Astrocyte (in vitro differentiated cells and primary cell): ENCODE measurements around the gene CYP26C1. TPM values are rescaled to one million over a fixed set of nuclear protein-coding genes. Genes with fewer than 3 reads are reported as not detected.

Experiments used
- DNase-seq: peaks from one replicate; pipeline ENCODE4 v3.0.0-alpha.2; 2010; ENCODE audit warnings: low read depth
- FAIRE-seq: peaks from 2 replicates; lab custom pipeline; 2011; peaks lifted over from hg19 to GRCh38; lab: Jason Lieb, UNC
- H2AFZ ChIP-seq: 2 replicates; pipeline ENCODE4 v1.6.0; 2012; ENCODE audit warnings: low read depth, low read length, inconsistent platforms
- H3K27ac ChIP-seq: 2 replicates; pipeline ENCODE4 v1.5.1; 2011; ENCODE audit warnings: low read depth, low read length, inconsistent platforms
- H3K27me3 ChIP-seq: 2 replicates; pipeline ENCODE4 v1.6.0; 2011; ENCODE audit warnings: low read length, inconsistent platforms; ENCODE audit not compliant: insufficient read depth
- H3K36me3 ChIP-seq: 2 replicates; pipeline ENCODE4 v1.5.1; 2011; ENCODE audit warnings: low read length, inconsistent platforms; ENCODE audit not compliant: insufficient read depth
- H3K4me1 ChIP-seq: 2 replicates; pipeline ENCODE4 v1.5.1; 2011; ENCODE audit warnings: low read length, inconsistent platforms; ENCODE audit not compliant: insufficient read depth
- H3K4me2 ChIP-seq: 2 replicates; pipeline ENCODE4 v1.6.0; 2012; ENCODE audit warnings: low read length, inconsistent platforms
- H3K4me3 ChIP-seq: 2 replicates; pipeline ENCODE4 v1.5.1; 2011; ENCODE audit warnings: low read depth, mild to moderate bottlenecking, low read length, inconsistent platforms; ENCODE audit not compliant: insufficient read depth
- H3K79me2 ChIP-seq: 2 replicates; pipeline ENCODE4 v1.6.0; 2012; ENCODE audit warnings: mild to moderate bottlenecking, low read length, inconsistent platforms; ENCODE audit not compliant: insufficient read depth
- H3K9ac ChIP-seq: 2 replicates; pipeline ENCODE4 v1.6.0; 2012; ENCODE audit warnings: mild to moderate bottlenecking, low read length, inconsistent platforms
- H3K9me3 ChIP-seq: 2 replicates; pipeline ENCODE4 v1.5.1; 2012; ENCODE audit warnings: low read depth, mild to moderate bottlenecking, low read length, inconsistent platforms; ENCODE audit not compliant: insufficient read depth
- H4K20me1 ChIP-seq: 2 replicates; pipeline ENCODE4 v1.6.0; 2012; ENCODE audit warnings: low read length, inconsistent platforms; ENCODE audit not compliant: insufficient read depth
- H3K27ac Mint-ChIP-seq: one replicate; pipeline ENCODE4 v1.8.0; 2021; ENCODE audit warnings: mild to moderate bottlenecking, mixed read lengths; ENCODE audit not compliant: unreplicated experiment
- H3K27me3 Mint-ChIP-seq: one replicate; pipeline ENCODE4 v1.8.0; 2021; ENCODE audit warnings: low read depth, mixed read lengths; ENCODE audit not compliant: unreplicated experiment
- H3K36me3 Mint-ChIP-seq: one replicate; pipeline ENCODE4 v1.8.0; 2021; ENCODE audit warnings: low read depth, mixed read lengths; ENCODE audit not compliant: unreplicated experiment
- H3K4me1 Mint-ChIP-seq: one replicate; pipeline ENCODE4 v1.8.0; 2021; ENCODE audit warnings: low read depth, mixed read lengths; ENCODE audit not compliant: unreplicated experiment
- H3K4me3 Mint-ChIP-seq: one replicate; pipeline ENCODE4 v1.8.0; 2021; ENCODE audit warnings: mild to moderate bottlenecking, moderate library complexity, mixed read lengths; ENCODE audit not compliant: unreplicated experiment
- H3K9me3 Mint-ChIP-seq: one replicate; pipeline ENCODE4 v1.8.0; 2021; ENCODE audit warnings: mild to moderate bottlenecking, mixed read lengths; ENCODE audit not compliant: unreplicated experiment
- CTCF ChIP-seq: IDR thresholded peaks from 2 replicates; pipeline ENCODE4 v1.5.1; 2011; ENCODE audit warnings: low read depth, mild to moderate bottlenecking, inconsistent platforms, low read length, moderate library complexity; ENCODE audit not compliant: insufficient read depth
- EZH2 ChIP-seq: IDR thresholded peaks from 2 replicates; pipeline ENCODE4 v1.6.1; 2012; ENCODE audit warnings: mild to moderate bottlenecking, low read length, inconsistent platforms; ENCODE audit not compliant: insufficient read depth
- total RNA-seq: library from RNA; stranded (reverse); gene quantifications from 2 replicates; pipeline ENCODE4 v1.2.1, GENCODE V29; 2021

CYP26C1 gene
- total RNA-seq, 1 donor from 2014 or later: not detected

DNA sequence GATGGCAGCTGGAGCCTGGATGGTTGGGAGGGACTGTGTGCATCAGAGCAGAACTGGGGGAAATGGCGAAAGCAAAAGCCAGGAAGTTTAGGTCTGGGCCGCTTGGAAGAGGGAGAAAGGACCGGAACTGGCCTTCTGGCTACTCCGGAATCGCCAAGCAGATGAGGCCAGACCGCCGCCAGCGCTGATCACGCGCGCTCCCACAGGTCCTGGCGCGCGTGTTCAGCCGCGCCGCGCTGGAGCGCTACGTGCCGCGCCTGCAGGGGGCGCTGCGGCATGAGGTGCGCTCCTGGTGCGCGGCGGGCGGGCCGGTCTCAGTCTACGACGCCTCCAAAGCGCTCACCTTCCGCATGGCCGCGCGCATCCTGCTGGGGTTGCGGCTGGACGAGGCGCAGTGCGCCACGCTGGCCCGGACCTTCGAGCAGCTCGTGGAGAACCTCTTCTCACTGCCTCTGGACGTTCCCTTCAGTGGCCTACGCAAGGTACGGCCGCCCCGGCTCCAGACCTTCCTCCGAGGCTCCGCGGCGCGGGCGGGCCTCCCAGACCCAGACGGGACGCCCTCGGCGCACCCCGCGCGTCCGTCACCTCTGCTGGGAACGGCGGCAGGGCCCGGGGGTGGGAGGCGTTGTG, 2.0 kb downstream of the CYP26C1 start:
- Histone ChIP-seq H3K9ac (no peak overlapping the region), H3K4me3 (peak overlapping the region; percentile 29), H3K27me3 (peaks cover 75% of the 10 kb centered on the region), H2AFZ (peak overlapping the region; percentile 54), H3K4me2 (peak overlapping the region; percentile 80), H4K20me1 (no peaks in the 10 kb centered on the region), H3K9me3 (peaks cover 5% of the 10 kb centered on the region), H3K4me1 (peaks cover 18% of the 10 kb centered on the region), H3K27ac (no peak overlapping the region), H3K36me3 (no peaks in the 10 kb centered on the region), H3K79me2 (no peaks in the 10 kb centered on the region)
- peaks cover 75% of the 10 kb centered on the region for H3K27me3 Mint-ChIP-seq
- TF ChIP-seq EZH2: no peak
- peak; percentile 16 for TF ChIP-seq CTCF
- no peaks in the 10 kb centered on the region for H3K4me1 Mint-ChIP-seq
- H3K4me3 Mint-ChIP-seq: peak overlapping the region; percentile 41
- no peaks in the 10 kb centered on the region for H3K36me3 Mint-ChIP-seq
- FAIRE-seq (no peak), DNase-seq (peak; percentile 28)
- no peak overlapping the region for H3K27ac Mint-ChIP-seq
- H3K9me3 Mint-ChIP-seq: peaks cover 26% of the 10 kb centered on the region

DNA sequence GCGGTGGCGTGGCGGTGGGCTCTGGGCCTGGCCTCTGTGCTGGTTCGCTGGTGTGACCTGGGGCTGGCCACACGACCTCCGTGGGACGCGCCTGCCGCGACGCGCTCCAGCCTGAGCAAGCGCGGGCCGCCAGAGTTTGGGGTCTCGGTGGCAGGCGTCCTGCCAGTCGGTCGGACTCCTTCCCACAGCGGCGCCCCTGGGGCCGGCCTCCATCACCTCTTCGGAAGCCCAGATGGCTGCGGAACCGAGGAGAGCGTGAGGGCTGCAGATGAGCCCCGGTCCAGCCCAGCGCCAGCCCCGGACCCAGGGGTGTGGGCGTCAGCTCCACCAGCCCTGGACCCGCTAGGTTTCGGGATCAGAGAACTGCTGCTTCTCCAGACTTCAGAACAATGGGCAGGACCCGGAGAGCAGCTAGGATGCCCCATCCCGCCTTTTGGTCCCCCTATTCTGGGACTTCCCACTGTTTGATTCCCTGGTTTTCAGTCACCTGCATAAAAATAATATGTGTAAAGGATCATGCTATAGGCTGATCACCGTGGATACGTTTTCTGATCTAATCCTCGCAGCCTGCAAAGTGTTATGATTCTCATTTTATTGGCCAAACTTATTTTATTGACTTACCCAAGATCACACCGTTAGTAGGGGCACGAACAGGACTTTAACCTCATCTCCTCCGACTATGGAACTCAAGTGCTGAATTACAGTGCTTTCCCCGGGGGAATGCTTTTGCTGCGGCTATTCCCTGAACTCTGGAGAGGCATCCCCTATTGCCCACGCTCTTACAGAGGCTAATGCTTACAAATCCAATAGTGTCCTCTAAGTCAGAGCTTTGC, 2.8 kb downstream of the CYP26C1 start:
- H3K27ac ChIP-seq: no peak overlapping the region
- peak overlapping the region; percentile 80 for H3K4me2 ChIP-seq
- H3K4me1 ChIP-seq: peaks cover 19% of the 10 kb centered on the region
- Mint-ChIP-seq H3K4me3 (no peak overlapping the region), H3K27me3 (peaks cover 82% of the 10 kb centered on the region), H3K4me1 (no peaks in the 10 kb centered on the region), H3K36me3 (no peaks in the 10 kb centered on the region), H3K27ac (peak overlapping the region; percentile 81), H3K9me3 (peaks cover 26% of the 10 kb centered on the region)
- DNase-seq (no peak), FAIRE-seq (no peak)
- no peak for TF ChIP-seq CTCF
- TF ChIP-seq EZH2: peak; percentile 64
- peaks cover 5% of the 10 kb centered on the region for H3K9me3 ChIP-seq
- H3K79me2 ChIP-seq: no peaks in the 10 kb centered on the region
- H3K27me3 ChIP-seq: peaks cover 82% of the 10 kb centered on the region
- no peak overlapping the region for H2AFZ ChIP-seq
- no peaks in the 10 kb centered on the region for H3K36me3 ChIP-seq
- no peaks in the 10 kb centered on the region for H4K20me1 ChIP-seq
- no peak overlapping the region for H3K9ac ChIP-seq
- H3K4me3 ChIP-seq: no peak overlapping the region
